Measurements from ENCODE around the gene IL17RC. TPM values are rescaled to one million over a fixed set of nuclear protein-coding genes. Genes with fewer than 3 reads are reported as not detected.
"Not testable (repeated sequence)": the region's sequence is repeated elsewhere in the genome, so short reads cannot be mapped to it uniquely, and the experiment has no call there.

IL17RC gene
- total and polyA plus RNA-seq, 3 experiments from 2014 or later = 0.20 to 11.0 (median 0.31) TPM

DNA sequence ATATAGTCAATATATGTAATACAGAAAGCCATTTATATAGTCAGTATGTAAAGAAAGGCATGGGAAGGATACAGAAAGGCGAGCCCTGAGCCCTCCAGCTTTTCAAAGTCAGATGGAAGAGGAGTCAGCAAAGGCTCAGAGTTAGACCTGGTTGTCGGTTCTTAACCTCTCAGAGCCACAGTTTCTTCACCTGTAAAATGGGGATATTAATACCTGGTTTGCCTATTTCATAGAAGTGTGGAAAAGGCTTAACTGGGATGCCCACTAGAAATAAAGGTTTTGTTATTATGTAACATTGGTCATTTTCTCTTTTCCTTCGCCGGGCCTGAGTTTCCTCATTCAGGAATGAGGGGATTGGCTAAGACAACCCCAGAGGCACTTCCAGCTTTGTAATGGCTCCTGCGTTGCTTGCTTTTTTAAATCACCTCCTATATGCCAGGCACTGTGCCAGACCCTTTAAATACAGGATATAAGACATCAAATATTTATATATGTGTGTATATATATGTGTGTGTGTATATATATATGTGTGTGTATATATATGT is 19.1 kb downstream of the IL17RC start:
- Histone ChIP-seq H3K4me1 (ENCODE audit: insufficient read depth, low read length) (peaks cover 32% of the 10 kb centered on the region), H3K9me3 (ENCODE audit: low read length) (no peaks in the 10 kb centered on the region), H3K36me3 (ENCODE audit: insufficient read depth, low read length) (peaks cover 12% of the 10 kb centered on the region), H3K27me3 (ENCODE audit: insufficient read depth, low read length, poor library complexity, severe bottlenecking) (no peaks in the 10 kb centered on the region), H3K27ac (ENCODE audit: low read depth, low read length) (no peak overlapping the region), H3K4me3 (ENCODE audit: low read length) (no peak overlapping the region)
- POLR2A ChIA-PET = no interaction called here
- peaks cover 0 to 44% (median 6%) of the 10 kb centered on the region in 3 donors for H3K36me3 Mint-ChIP-seq
- peak overlapping the region in 5 of 8 donors; percentile 81 to 100 (median 98) for H3K27ac Mint-ChIP-seq
- H3K4me1 Mint-ChIP-seq = peaks cover 29 to 54% (median 33%) of the 10 kb centered on the region in 3 donors
- H3K4me3 Mint-ChIP-seq = peak overlapping the region in 4 of 7 donors; percentile 21 to 98 (median 61)
- H3K9me3 Mint-ChIP-seq = no peaks in the 10 kb centered on the region
- CTCF ChIA-PET = interaction anchor here (2.3 kb wide), 1 partner anchor 10 kb away, joined by 11 read pairs; no protein-coding TSS in a partner anchor
- no peak for DNase-seq
- H3K27me3 Mint-ChIP-seq = no peaks in the 10 kb centered on the region

DNA sequence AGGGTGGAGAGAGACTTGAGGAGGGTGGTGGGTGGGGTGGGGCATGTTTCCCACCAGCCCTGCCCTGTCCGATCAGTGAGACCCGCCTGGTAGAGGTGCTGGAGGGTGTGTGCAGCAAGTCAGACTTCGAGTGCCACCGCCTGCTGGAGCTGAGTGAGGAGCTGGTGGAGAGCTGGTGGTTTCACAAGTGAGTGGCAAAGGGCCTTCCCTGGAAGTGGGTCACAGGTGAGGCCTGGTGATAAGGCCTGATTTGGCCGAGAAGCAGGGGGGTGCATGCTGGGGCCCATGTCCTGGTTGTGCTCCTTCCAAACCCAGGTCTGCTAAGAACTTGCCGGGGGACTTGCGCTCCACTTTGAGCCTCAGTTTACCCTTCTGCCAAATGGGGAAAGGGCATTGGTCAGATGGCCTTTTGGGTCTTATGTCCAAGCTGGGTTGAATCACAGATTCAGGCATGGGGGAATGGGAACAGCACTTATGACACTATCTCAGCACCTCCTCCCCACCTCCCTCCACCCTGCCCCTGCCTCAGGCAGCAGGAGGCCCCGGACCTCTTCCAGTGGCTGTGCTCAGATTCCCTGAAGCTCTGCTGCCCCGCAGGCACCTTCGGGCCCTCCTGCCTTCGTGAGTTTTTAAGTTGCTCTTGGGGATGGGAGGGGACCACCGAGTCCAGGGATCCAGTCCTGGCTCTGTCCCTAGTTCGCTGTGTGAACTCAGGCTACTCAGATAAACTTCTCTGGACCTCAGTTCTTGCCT is 20.8 kb downstream of the IL17RC start:
- Histone ChIP-seq H3K27me3 (ENCODE audit: insufficient read depth, low read length, poor library complexity, severe bottlenecking) (no peaks in the 10 kb centered on the region), H3K4me1 (ENCODE audit: insufficient read depth, low read length) (peaks cover 22% of the 10 kb centered on the region), H3K27ac (ENCODE audit: low read depth, low read length) (no peak overlapping the region), H3K4me3 (ENCODE audit: low read length) (no peak overlapping the region), H3K9me3 (ENCODE audit: low read length) (no peaks in the 10 kb centered on the region), H3K36me3 (ENCODE audit: insufficient read depth, low read length) (peaks cover 12% of the 10 kb centered on the region)
- H3K4me3 Mint-ChIP-seq = peak overlapping the region in 1 of 7 donors; percentile 47
- no peaks in the 10 kb centered on the region for H3K27me3 Mint-ChIP-seq
- ChIA-PET CTCF (no interaction called here), POLR2A (no interaction called here)
- no peaks in the 10 kb centered on the region for H3K9me3 Mint-ChIP-seq
- DNase-seq = no peak
- H3K27ac Mint-ChIP-seq = peak overlapping the region in 3 of 8 donors; percentile 17 to 73 (median 68)
- H3K36me3 Mint-ChIP-seq = peaks cover 0 to 54% (median 8%) of the 10 kb centered on the region in 3 donors
- H3K4me1 Mint-ChIP-seq = peaks cover 23 to 41% (median 23%) of the 10 kb centered on the region in 3 donors

DNA sequence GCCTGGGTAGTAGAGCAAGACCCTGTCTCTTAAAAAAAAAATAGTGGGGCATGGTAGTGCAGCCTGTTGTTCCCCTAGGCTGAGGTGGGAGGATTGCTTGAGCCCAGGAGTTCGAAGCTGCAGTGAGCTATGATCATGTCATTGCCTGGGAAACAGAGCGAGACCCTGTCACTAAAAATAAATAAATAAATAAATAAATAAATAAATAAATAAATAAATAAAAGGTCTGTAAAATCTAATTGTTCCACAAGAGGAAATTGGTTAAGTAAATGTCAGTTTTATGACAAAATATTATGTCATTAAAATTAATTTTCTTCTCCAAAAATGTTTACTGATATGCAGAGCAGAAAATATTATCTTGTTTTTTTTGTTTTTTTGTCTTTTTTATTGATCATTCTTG is 22.1 kb downstream of the IL17RC start:
- H3K9me3 Mint-ChIP-seq = no peaks in the 10 kb centered on the region
- DNase-seq = no peak
- ChIA-PET CTCF (no interaction called here), POLR2A (no interaction called here)
- H3K9me3 ChIP-seq (ENCODE audit: low read length) = no peaks in the 10 kb centered on the region
- peaks cover 12% of the 10 kb centered on the region for H3K36me3 ChIP-seq (ENCODE audit: insufficient read depth, low read length)
- H3K4me1 ChIP-seq (ENCODE audit: insufficient read depth, low read length) = peaks cover 22% of the 10 kb centered on the region
- H3K4me3 ChIP-seq (ENCODE audit: low read length) = no peak overlapping the region
- H3K4me3 Mint-ChIP-seq = no peak overlapping the region
- H3K27me3 ChIP-seq (ENCODE audit: insufficient read depth, low read length, poor library complexity, severe bottlenecking) = no peaks in the 10 kb centered on the region
- H3K4me1 Mint-ChIP-seq = peaks cover 19 to 32% (median 23%) of the 10 kb centered on the region in 3 donors
- peak overlapping the region in 1 of 8 donors; percentile 41 for H3K27ac Mint-ChIP-seq
- peaks cover 0 to 60% (median 10%) of the 10 kb centered on the region in 3 donors for H3K36me3 Mint-ChIP-seq
- no peak overlapping the region for H3K27ac ChIP-seq (ENCODE audit: low read depth, low read length)
- no peaks in the 10 kb centered on the region for H3K27me3 Mint-ChIP-seq

DNA sequence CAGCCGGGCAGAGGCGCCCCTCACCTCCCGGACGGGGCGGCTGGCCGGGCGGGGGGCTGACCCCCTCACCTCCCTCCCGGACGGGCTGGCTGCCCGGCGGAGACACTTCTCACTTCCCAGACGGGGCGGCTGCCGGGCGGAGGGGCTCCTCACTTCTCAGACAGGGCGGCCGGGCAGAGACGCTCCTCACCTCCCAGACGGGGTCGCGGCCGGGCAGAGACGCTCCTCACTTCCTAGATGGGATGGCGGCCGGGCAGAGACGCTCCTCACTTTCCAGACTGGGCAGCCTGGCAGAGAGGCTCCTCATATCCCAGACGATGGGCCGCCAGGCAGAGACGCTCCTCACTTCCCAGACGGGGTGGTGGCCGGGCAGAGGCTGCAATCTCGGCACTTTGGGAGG is 23.0 kb downstream of the IL17RC start:
- peaks cover 10 to 22% (median 14%) of the 10 kb centered on the region in 3 donors for H3K4me1 Mint-ChIP-seq
- CTCF ChIA-PET; H3K9me3 ChIP-seq (ENCODE audit: low read length); H3K27ac Mint-ChIP-seq; H3K4me3 Mint-ChIP-seq; H3K4me3 ChIP-seq (ENCODE audit: low read length); H3K27ac ChIP-seq (ENCODE audit: low read depth, low read length); H3K27me3 Mint-ChIP-seq; H3K9me3 Mint-ChIP-seq; POLR2A ChIA-PET; DNase-seq; H3K27me3 ChIP-seq (ENCODE audit: insufficient read depth, low read length, poor library complexity, severe bottlenecking): not testable (repeated sequence)
- H3K4me1 ChIP-seq (ENCODE audit: insufficient read depth, low read length) = peaks cover 13% of the 10 kb centered on the region
- H3K36me3 Mint-ChIP-seq = peaks cover 0 to 60% (median 10%) of the 10 kb centered on the region in 3 donors
- peaks cover 17% of the 10 kb centered on the region for H3K36me3 ChIP-seq (ENCODE audit: insufficient read depth, low read length)

DNA sequence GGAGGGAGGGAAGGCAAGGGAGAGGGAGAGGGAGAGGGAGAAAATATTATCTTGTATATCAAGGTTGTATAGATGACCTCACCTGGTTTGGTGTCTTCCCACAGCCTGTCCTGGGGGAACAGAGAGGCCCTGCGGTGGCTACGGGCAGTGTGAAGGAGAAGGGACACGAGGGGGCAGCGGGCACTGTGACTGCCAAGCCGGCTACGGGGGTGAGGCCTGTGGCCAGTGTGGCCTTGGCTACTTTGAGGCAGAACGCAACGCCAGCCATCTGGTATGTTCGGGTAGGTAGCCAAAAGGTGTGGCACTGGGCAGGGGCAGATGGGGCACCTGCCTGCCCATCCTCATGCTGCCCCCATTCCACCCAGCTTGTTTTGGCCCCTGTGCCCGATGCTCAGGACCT is 23.8 kb downstream of the IL17RC start:
- H3K27me3 ChIP-seq (ENCODE audit: insufficient read depth, low read length, poor library complexity, severe bottlenecking) = no peaks in the 10 kb centered on the region
- no peaks in the 10 kb centered on the region for H3K9me3 ChIP-seq (ENCODE audit: low read length)
- Mint-ChIP-seq H3K36me3 (peaks cover 0 to 57% (median 10%) of the 10 kb centered on the region in 3 donors), H3K9me3 (no peaks in the 10 kb centered on the region), H3K4me1 (peaks cover 1 to 14% (median 5%) of the 10 kb centered on the region in 3 donors), H3K27me3 (no peaks in the 10 kb centered on the region), H3K4me3 (no peak overlapping the region), H3K27ac (no peak overlapping the region)
- peaks cover 18% of the 10 kb centered on the region for H3K36me3 ChIP-seq (ENCODE audit: insufficient read depth, low read length)
- no peak overlapping the region for H3K27ac ChIP-seq (ENCODE audit: low read depth, low read length)
- POLR2A ChIA-PET = no interaction called here
- no peak for DNase-seq
- H3K4me3 ChIP-seq (ENCODE audit: low read length) = no peak overlapping the region
- H3K4me1 ChIP-seq (ENCODE audit: insufficient read depth, low read length) = peaks cover 5% of the 10 kb centered on the region
- CTCF ChIA-PET = no interaction called here

DNA sequence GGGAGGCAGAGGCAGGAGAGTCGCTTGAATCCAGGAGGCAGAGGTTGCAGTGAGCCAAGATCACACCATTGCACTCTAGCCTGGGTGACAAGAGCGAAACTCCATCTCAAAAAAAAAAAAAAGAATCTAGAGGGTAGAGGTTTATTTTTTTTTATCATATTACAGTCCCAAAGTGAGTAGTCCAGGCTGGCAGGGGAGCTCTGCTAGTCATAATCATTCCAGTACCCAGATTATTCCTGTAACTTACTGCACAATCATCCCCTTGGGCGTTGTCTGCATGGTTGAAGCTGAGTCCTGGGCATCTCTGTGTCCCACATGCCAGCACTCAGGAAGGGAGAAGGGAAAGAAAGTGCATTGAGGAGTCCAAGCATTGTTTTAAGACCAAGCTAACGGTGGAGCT is 25.3 kb downstream of the IL17RC start:
- Mint-ChIP-seq H3K36me3 (peaks cover 0 to 48% (median 6%) of the 10 kb centered on the region in 3 donors), H3K9me3 (no peaks in the 10 kb centered on the region), H3K27ac (peak overlapping the region in 2 of 8 donors; percentile 29 to 73), H3K4me1 (peaks cover 0 to 3% (median 0%) of the 10 kb centered on the region in 3 donors), H3K27me3 (no peaks in the 10 kb centered on the region), H3K4me3 (no peak overlapping the region)
- Histone ChIP-seq H3K36me3 (ENCODE audit: insufficient read depth, low read length) (peaks cover 15% of the 10 kb centered on the region), H3K27me3 (ENCODE audit: insufficient read depth, low read length, poor library complexity, severe bottlenecking) (no peaks in the 10 kb centered on the region), H3K27ac (ENCODE audit: low read depth, low read length) (no peak overlapping the region), H3K4me3 (ENCODE audit: low read length) (no peak overlapping the region), H3K9me3 (ENCODE audit: low read length) (no peaks in the 10 kb centered on the region), H3K4me1 (ENCODE audit: insufficient read depth, low read length) (no peaks in the 10 kb centered on the region)
- DNase-seq = no peak
- ChIA-PET POLR2A (interaction anchor here (1.0 kb wide), 1 partner anchor 9 kb away, joined by 3 read pairs; the partner anchor contains the start of gene CRELD1), CTCF (interaction anchor here (1.1 to 2.0 kb wide), 3 partner anchors 8 to 288 kb away, joined by 3 to 9 read pairs (median 5); partner anchors contain the start of gene CRELD1)

DNA sequence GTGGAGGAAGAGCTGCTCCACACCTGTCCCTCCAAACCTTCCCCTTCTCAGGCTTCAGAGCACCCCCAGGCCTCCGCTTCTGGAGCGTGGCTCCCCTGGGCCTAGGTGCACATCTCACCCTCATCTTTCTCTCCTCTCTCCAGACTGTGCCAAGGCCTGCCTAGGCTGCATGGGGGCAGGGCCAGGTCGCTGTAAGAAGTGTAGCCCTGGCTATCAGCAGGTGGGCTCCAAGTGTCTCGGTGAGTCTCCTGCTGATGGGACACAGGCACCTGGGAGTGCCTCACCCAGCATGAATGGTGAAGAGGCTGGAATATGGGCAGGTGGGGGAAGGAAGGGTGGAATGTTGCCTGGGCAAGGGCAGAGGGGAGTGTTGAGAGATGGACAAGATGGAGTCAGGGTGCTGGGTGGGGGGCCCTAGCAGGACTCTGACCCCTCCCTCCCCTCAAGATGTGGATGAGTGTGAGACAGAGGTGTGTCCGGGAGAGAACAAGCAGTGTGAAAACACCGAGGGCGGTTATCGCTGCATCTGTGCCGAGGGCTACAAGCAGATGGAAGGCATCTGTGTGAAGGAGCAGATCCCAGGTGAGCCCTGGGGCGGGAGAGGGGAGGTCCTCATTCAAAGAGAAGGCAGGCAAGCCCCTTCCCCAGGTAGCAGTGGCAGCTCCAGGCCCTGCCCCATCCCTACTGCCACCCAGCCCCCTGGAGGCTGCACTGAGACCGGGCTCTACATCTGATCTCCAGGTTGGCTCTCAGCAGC is 26.2 kb downstream of the IL17RC start:
- no peaks in the 10 kb centered on the region for H3K9me3 ChIP-seq (ENCODE audit: low read length)
- no peak overlapping the region for H3K27ac ChIP-seq (ENCODE audit: low read depth, low read length)
- no peak for DNase-seq
- Mint-ChIP-seq H3K27me3 (no peaks in the 10 kb centered on the region), H3K36me3 (peaks cover 0 to 42% (median 4%) of the 10 kb centered on the region in 3 donors), H3K4me1 (no peaks in the 10 kb centered on the region), H3K9me3 (no peaks in the 10 kb centered on the region), H3K4me3 (peak overlapping the region in 1 of 7 donors; percentile 40), H3K27ac (peak overlapping the region in 6 of 8 donors; percentile 20 to 93 (median 58))
- no peaks in the 10 kb centered on the region for H3K27me3 ChIP-seq (ENCODE audit: insufficient read depth, low read length, poor library complexity, severe bottlenecking)
- ChIA-PET POLR2A (no interaction called here), CTCF (interaction anchor here (1.2 to 2.0 kb wide), 3 partner anchors 10 to 287 kb away, joined by 3 to 10 read pairs (median 9); partner anchors contain the start of gene CRELD1)
- H3K4me3 ChIP-seq (ENCODE audit: low read length) = no peak overlapping the region
- peaks cover 6% of the 10 kb centered on the region for H3K36me3 ChIP-seq (ENCODE audit: insufficient read depth, low read length)
- H3K4me1 ChIP-seq (ENCODE audit: insufficient read depth, low read length) = no peaks in the 10 kb centered on the region

Measured in CD8-positive, alpha-beta memory T cell (primary cell).